Endothelial cell (in vitro differentiated cells): ENCODE data around the gene UGT1A4. TPM values are rescaled to one million over a fixed set of nuclear protein-coding genes. Genes with fewer than 3 reads are reported as not detected.

ENCODE experiments used
- DNase-seq: peaks from one replicate; pipeline ENCODE4 v3.0.0; 2021; ENCODE audit warnings: low spot score
- H3K27ac Mint-ChIP-seq: one replicate; pipeline ENCODE4 v1.8.0; 2021; ENCODE audit warnings: mixed read lengths, inconsistent platforms; ENCODE audit not compliant: unreplicated experiment
- H3K27me3 Mint-ChIP-seq: one replicate; pipeline ENCODE4 v1.8.0; 2021; ENCODE audit warnings: mild to moderate bottlenecking, moderate library complexity, mixed read lengths, inconsistent platforms; ENCODE audit not compliant: unreplicated experiment
- H3K36me3 Mint-ChIP-seq: one replicate; pipeline ENCODE4 v1.8.0; 2021; ENCODE audit warnings: mild to moderate bottlenecking, low read depth, mixed read lengths, inconsistent platforms; ENCODE audit not compliant: unreplicated experiment
- H3K4me1 Mint-ChIP-seq: one replicate; pipeline ENCODE4 v1.8.0; 2021; ENCODE audit warnings: mild to moderate bottlenecking, mixed read lengths, inconsistent platforms; ENCODE audit not compliant: unreplicated experiment
- H3K4me3 Mint-ChIP-seq: one replicate; pipeline ENCODE4 v1.8.0; 2021; ENCODE audit warnings: mild to moderate bottlenecking, mixed read lengths, inconsistent platforms; ENCODE audit not compliant: unreplicated experiment
- H3K9me3 Mint-ChIP-seq: one replicate; pipeline ENCODE4 v1.8.0; 2021; ENCODE audit warnings: mixed read lengths, inconsistent platforms; ENCODE audit not compliant: unreplicated experiment
- CTCF ChIP-seq: fragments of 200-600 bp; sonication (generic); IDR thresholded peaks from one replicate; pipeline ENCODE4 v1.5.0; 2021; ENCODE audit warnings: antibody characterized with exemption; ENCODE audit not compliant: unreplicated experiment
- long read RNA-seq: library from polyadenylated mRNA; unstranded; transcript quantifications from one replicate; pipeline ENCODE4 v2.0.0, GENCODE V29; 2020; ENCODE audit not compliant: unreplicated experiment
- total RNA-seq: library from RNA; stranded (reverse); fragmentation: NEBNext Ultra II Directional; extraction: Animal tissue kit (Norgen Biotek cat#: 25700); gene quantifications from one replicate; pipeline ENCODE4 v1.2.1, GENCODE V29; 2021; ENCODE audit not compliant: unreplicated experiment

Gene UGT1A4
- not detected for total RNA-seq
- long read RNA-seq = 0 reads

GRCh38 chr2:233718552-233718951 is at the start of gene UGT1A4:
TSS of gene UGT1A4 (plus strand) at chr2:233718736. CDS start at chr2:233718821, 85 bp downstream.
- DNase-seq = no peak
- Mint-ChIP-seq H3K4me3 (no peak within 1 kb of the TSS), H3K4me1 (no peaks in the 10 kb centered on the region), H3K27ac (no peak within 1 kb of the TSS), H3K27me3 (peaks cover 3% of the 10 kb centered on the region), H3K9me3 (no peaks in the 10 kb centered on the region), H3K36me3 (no peaks in the 10 kb centered on the region)
- no peak for TF ChIP-seq CTCF

GRCh38 chr2:233671290-233672161 is 47.0 kb upstream of the UGT1A4 start, which contains the start of gene UGT1A9:
TSS of gene UGT1A9 (plus strand) at chr2:233671898. CDS start at chr2:233671935, 37 bp downstream.
- TF ChIP-seq CTCF = no peak
- no peaks in the 10 kb centered on the region for H3K4me1 Mint-ChIP-seq
- no peaks in the 10 kb centered on the region for H3K27me3 Mint-ChIP-seq
- H3K27ac Mint-ChIP-seq = no peak within 1 kb of the TSS
- H3K9me3 Mint-ChIP-seq = no peaks in the 10 kb centered on the region
- H3K36me3 Mint-ChIP-seq = no peaks in the 10 kb centered on the region
- no peak within 1 kb of the TSS for H3K4me3 Mint-ChIP-seq
- DNase-seq = no peak

- Mint-ChIP-seq H3K4me3 (no peak overlapping the region), H3K9me3 (no peaks in the 10 kb centered on the region), H3K27ac (no peak overlapping the region), H3K36me3 (no peaks in the 10 kb centered on the region), H3K27me3 (no peaks in the 10 kb centered on the region), H3K4me1 (no peaks in the 10 kb centered on the region)
- TF ChIP-seq CTCF = no peak
- no peak for DNase-seq
Measured at GRCh38 chr2:233672886-233673285, 45.6 kb upstream of the UGT1A4 start.

GRCh38 chr2:233673896-233674295 is 44.6 kb upstream of the UGT1A4 start:
- Mint-ChIP-seq H3K27me3 (no peaks in the 10 kb centered on the region), H3K4me1 (no peaks in the 10 kb centered on the region), H3K36me3 (no peaks in the 10 kb centered on the region), H3K27ac (no peak overlapping the region), H3K9me3 (no peaks in the 10 kb centered on the region), H3K4me3 (no peak overlapping the region)
- TF ChIP-seq CTCF = no peak
- DNase-seq = no peak

- Mint-ChIP-seq H3K4me3 (no peak overlapping the region), H3K27me3 (no peaks in the 10 kb centered on the region), H3K4me1 (no peaks in the 10 kb centered on the region), H3K27ac (no peak overlapping the region), H3K9me3 (no peaks in the 10 kb centered on the region), H3K36me3 (no peaks in the 10 kb centered on the region)
- no peak for DNase-seq
- no peak for TF ChIP-seq CTCF
Measured at GRCh38 chr2:233674314-233674713, 44.2 kb upstream of the UGT1A4 start.
